ENCODE data around the gene TANK. TPM values are rescaled to one million over a fixed set of nuclear protein-coding genes. Genes with fewer than 3 reads are reported as not detected.

TANK gene
- total RNA-seq, 1 experiment from 2014 or later: 52.5 TPM

- Histone ChIP-seq H4K20me1 (ENCODE audit: insufficient read depth) (no peaks in the 10 kb centered on the region), H3K9ac (ENCODE audit: low read length) (no peak overlapping the region), H3K9me2 (ENCODE audit: insufficient read depth) (no peaks in the 10 kb centered on the region), H3K79me2 (ENCODE audit: insufficient read depth, low read length) (no peaks in the 10 kb centered on the region), H2AFZ (ENCODE audit: low read depth, low read length, poor library complexity, severe bottlenecking) (no peak overlapping the region), H3K4me1 (ENCODE audit: control insufficient read depth in 1 of 2, insufficient read depth in 2 of 2, low read length in 2 of 2) (peaks cover 47 to 52% of the 10 kb centered on the region in 2 experiments), H3K4me3 (replicated peaks in 1 of 2; ENCODE audit: low read depth in 1 of 2, low read length in 2 of 2) (no peak overlapping the region), H3K36me3 (ENCODE audit: control insufficient read depth in 1 of 2, insufficient read depth in 2 of 2, low read length in 2 of 2) (no peaks in the 10 kb centered on the region), H3K9me3 (ENCODE audit: control insufficient read depth in 1 of 2, insufficient read depth in 1 of 2, low read depth in 1 of 2, low read length in 2 of 2) (no peaks in the 10 kb centered on the region), H3K27ac (ENCODE audit: low read depth, low read length) (peak overlapping the region; percentile 98; the same call in 1 of the 2 replicates), H3K27me3 (ENCODE audit: insufficient read depth, low read length) (no peaks in the 10 kb centered on the region), H3K4me2 (ENCODE audit: low read length) (no peak overlapping the region)
- TF ChIP-seq POLR2A (IDR thresholded peaks at IDR 0.05; ENCODE audit: borderline replicate concordance, extremely low read depth, insufficient read depth, insufficient read length): no peak
- no peak for TF ChIP-seq JUND (IDR thresholded peaks at IDR 0.05)
- TF ChIP-seq ZNF274 (IDR thresholded peaks at IDR 0.05; ENCODE audit: low read depth, low read length): no peak
- no peak for TF ChIP-seq ELF1 (IDR thresholded peaks at IDR 0.05; ENCODE audit: borderline replicate concordance, low read depth)
- TF ChIP-seq, protein P1, sequence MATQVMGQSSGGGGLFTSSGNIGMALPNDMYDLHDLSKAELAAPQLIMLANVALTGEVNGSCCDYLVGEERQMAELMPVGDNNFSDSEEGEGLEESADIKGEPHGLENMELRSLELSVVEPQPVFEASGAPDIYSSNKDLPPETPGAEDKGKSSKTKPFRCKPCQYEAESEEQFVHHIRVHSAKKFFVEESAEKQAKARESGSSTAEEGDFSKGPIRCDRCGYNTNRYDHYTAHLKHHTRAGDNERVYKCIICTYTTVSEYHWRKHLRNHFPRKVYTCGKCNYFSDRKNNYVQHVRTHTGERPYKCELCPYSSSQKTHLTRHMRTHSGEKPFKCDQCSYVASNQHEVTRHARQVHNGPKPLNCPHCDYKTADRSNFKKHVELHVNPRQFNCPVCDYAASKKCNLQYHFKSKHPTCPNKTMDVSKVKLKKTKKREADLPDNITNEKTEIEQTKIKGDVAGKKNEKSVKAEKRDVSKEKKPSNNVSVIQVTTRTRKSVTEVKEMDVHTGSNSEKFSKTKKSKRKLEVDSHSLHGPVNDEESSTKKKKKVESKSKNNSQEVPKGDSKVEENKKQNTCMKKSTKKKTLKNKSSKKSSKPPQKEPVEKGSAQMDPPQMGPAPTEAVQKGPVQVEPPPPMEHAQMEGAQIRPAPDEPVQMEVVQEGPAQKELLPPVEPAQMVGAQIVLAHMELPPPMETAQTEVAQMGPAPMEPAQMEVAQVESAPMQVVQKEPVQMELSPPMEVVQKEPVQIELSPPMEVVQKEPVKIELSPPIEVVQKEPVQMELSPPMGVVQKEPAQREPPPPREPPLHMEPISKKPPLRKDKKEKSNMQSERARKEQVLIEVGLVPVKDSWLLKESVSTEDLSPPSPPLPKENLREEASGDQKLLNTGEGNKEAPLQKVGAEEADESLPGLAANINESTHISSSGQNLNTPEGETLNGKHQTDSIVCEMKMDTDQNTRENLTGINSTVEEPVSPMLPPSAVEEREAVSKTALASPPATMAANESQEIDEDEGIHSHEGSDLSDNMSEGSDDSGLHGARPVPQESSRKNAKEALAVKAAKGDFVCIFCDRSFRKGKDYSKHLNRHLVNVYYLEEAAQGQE (IDR thresholded peaks at IDR 0.05; ENCODE audit: low read depth): no peak
- no peak for TF ChIP-seq ZFX (IDR thresholded peaks at IDR 0.05)
- no peak for TF ChIP-seq SRF (IDR thresholded peaks at IDR 0.05; ENCODE audit: low read depth)
- no peak for TF ChIP-seq YY1 (IDR thresholded peaks at IDR 0.05; ENCODE audit: extremely low read depth, insufficient replicate concordance, low read depth, low read length)
- TF ChIP-seq CBX3 (IDR thresholded peaks at IDR 0.05; ENCODE audit: low read depth): no peak
- TF ChIP-seq POLR2AphosphoS5 (IDR thresholded peaks at IDR 0.05; ENCODE audit: low read depth, low read length): no peak
- no peak for ATAC-seq
- no TSS peak for BruUV-seq (replicated peaks)
- intact Hi-C loops (cut with micrococcal nuclease): loop anchor here (5.0 kb wide), 1 partner anchor 908 kb away; no protein-coding TSS in a partner anchor
- CTCF ChIA-PET: no interaction called here
- POLR2A ChIA-PET: interaction anchor here (0.7 kb wide), 1 partner anchor 8 kb away, joined by 3 read pairs; no protein-coding TSS in a partner anchor
- RAD21 ChIA-PET (ENCODE audit: low non-redundant PET in 1 of 2, low total read pairs in 2 of 2, uncharacterized antibody in 2 of 2, unreplicated experiment in 2 of 2): no interaction called here
- DNase-seq (ENCODE audit: low read depth, low spot score): no peak
Measured at GRCh38 chr2:161120775-161121174, 39.5 kb upstream of the TANK start.

All from HCT116 (cell line).